ENCODE data around the gene CLN3. TPM values are rescaled to one million over a fixed set of nuclear protein-coding genes. Genes with fewer than 3 reads are reported as not detected.
A peak's percentile ranks its signal among the peaks of the same experiment; 100 is the strongest.

The CLN3 gene
- total RNA-seq, 1 donor from 2014 or later, result 4.4 TPM

- H3K27ac ChIP-seq, result no peak overlapping the region
- Mint-ChIP-seq H3K36me3 (no peaks in the 10 kb centered on the region), H3K27ac (peak overlapping the region; percentile 63), H3K27me3 (ENCODE audit: insufficient read depth, low read depth) (peaks cover 5% of the 10 kb centered on the region), H3K4me1 (no peaks in the 10 kb centered on the region), H3K9me3 (no peaks in the 10 kb centered on the region), H3K4me3 (no peak overlapping the region)
- DNase-seq (ENCODE audit: low spot score), result no peak
- H3F3A ChIP-seq (ENCODE audit: low read depth), result no peaks in the 10 kb centered on the region
- H4K20me1 ChIP-seq (ENCODE audit: low read depth), result no peaks in the 10 kb centered on the region
- H3K9ac ChIP-seq, result no peak overlapping the region
- H3K4me3 ChIP-seq, result no peak overlapping the region
- no peak overlapping the region for H3K4me2 ChIP-seq
- H3K27me3 ChIP-seq, result no peaks in the 10 kb centered on the region
- no peak overlapping the region for H2AFZ ChIP-seq (replicated peaks)
- H3K36me3 ChIP-seq, result no peaks in the 10 kb centered on the region
- no peaks in the 10 kb centered on the region for H3K9me3 ChIP-seq (ENCODE audit: low read depth)
- no peaks in the 10 kb centered on the region for H3K4me1 ChIP-seq
- TF ChIP-seq CTCF (IDR thresholded peaks at IDR 0.05) (no peak), EZH2phosphoT487 (IDR thresholded peaks at IDR 0.05) (no peak), EZH2 (IDR thresholded peaks at IDR 0.05) (no peak)
- no peaks in the 10 kb centered on the region for H3K79me2 ChIP-seq (ENCODE audit: low read depth)
These were observed 20.2 kb upstream of the CLN3 start for GRCh38 chr16:28511801-28512789.

DNA sequence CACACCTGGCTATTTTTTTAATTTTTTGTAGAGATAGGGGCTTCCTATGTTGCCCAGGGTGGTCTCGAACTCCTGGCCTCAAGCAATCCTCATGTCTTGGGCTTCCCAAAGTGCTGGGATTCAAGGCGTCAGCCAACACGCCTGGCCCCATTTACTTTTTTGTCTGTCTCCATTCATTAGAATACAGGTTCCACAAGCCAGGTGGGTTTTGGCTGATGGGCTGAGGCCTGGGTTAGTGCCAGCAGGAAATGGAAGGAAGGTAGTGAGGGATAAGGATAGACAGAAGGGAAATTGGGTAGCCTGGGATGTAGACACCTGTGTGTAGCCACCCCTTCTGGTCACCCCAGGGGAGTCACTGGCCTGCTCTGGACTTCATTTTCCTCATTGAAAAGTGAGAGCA, 19.2 kb upstream of the CLN3 start:
- Histone ChIP-seq H3K4me2 (no peak overlapping the region), H3K9me3 (ENCODE audit: low read depth) (no peaks in the 10 kb centered on the region), H3K9ac (no peak overlapping the region), H3K79me2 (ENCODE audit: low read depth) (no peaks in the 10 kb centered on the region), H3K36me3 (no peaks in the 10 kb centered on the region), H3F3A (ENCODE audit: low read depth) (no peaks in the 10 kb centered on the region), H3K27ac (no peak overlapping the region), H3K27me3 (no peaks in the 10 kb centered on the region), H2AFZ (replicated peaks) (no peak overlapping the region), H3K4me3 (no peak overlapping the region), H4K20me1 (ENCODE audit: low read depth) (no peaks in the 10 kb centered on the region), H3K4me1 (no peaks in the 10 kb centered on the region)
- no peak for DNase-seq (ENCODE audit: low spot score)
- Mint-ChIP-seq H3K27me3 (ENCODE audit: insufficient read depth, low read depth) (peaks cover 10% of the 10 kb centered on the region), H3K4me3 (no peak overlapping the region), H3K27ac (no peak overlapping the region), H3K36me3 (no peaks in the 10 kb centered on the region), H3K4me1 (no peaks in the 10 kb centered on the region), H3K9me3 (no peaks in the 10 kb centered on the region)
- TF ChIP-seq EZH2 (IDR thresholded peaks at IDR 0.05) (no peak), CTCF (IDR thresholded peaks at IDR 0.05) (no peak), EZH2phosphoT487 (IDR thresholded peaks at IDR 0.05) (no peak)

- Mint-ChIP-seq H3K27ac (no peak overlapping the region), H3K27me3 (ENCODE audit: insufficient read depth, low read depth) (peaks cover 10% of the 10 kb centered on the region), H3K9me3 (no peaks in the 10 kb centered on the region), H3K4me3 (no peak overlapping the region), H3K4me1 (no peaks in the 10 kb centered on the region), H3K36me3 (no peaks in the 10 kb centered on the region)
- Histone ChIP-seq H3F3A (ENCODE audit: low read depth) (no peaks in the 10 kb centered on the region), H3K36me3 (no peaks in the 10 kb centered on the region), H3K9ac (no peak overlapping the region), H3K79me2 (ENCODE audit: low read depth) (no peaks in the 10 kb centered on the region), H3K9me3 (ENCODE audit: low read depth) (no peaks in the 10 kb centered on the region), H2AFZ (replicated peaks) (no peak overlapping the region), H3K4me2 (no peak overlapping the region), H3K4me3 (no peak overlapping the region), H3K27me3 (no peaks in the 10 kb centered on the region), H3K27ac (no peak overlapping the region), H4K20me1 (ENCODE audit: low read depth) (no peaks in the 10 kb centered on the region), H3K4me1 (no peaks in the 10 kb centered on the region)
- no peak for DNase-seq (ENCODE audit: low spot score)
- TF ChIP-seq EZH2 (IDR thresholded peaks at IDR 0.05), result no peak
These were observed 13.7 kb upstream of the CLN3 start for GRCh38 chr16:28505489-28506137.

All from neural progenitor cell (in vitro differentiated cells).